Trophoblast cell (in vitro differentiated cells and primary cell): ENCODE results near the gene COMMD1.

Experiments used
- DNase-seq, 2 donors: peaks; one replicate each; pipeline ENCODE4 v3.0.0-alpha.2; 2016
- H2AFZ ChIP-seq: 2 replicates; pipeline ENCODE4 v1.6.1; 2013; ENCODE audit warnings: low read length, moderate library complexity, mild to moderate bottlenecking; ENCODE audit not compliant: insufficient read depth, poor library complexity
- H2AK5ac ChIP-seq: 2 replicates; pipeline ENCODE4 v1.6.1; 2013; ENCODE audit warnings: mild to moderate bottlenecking, low read length
- H2BK120ac ChIP-seq: 2 replicates; pipeline ENCODE4 v1.6.1; 2013; ENCODE audit warnings: low read length, mild to moderate bottlenecking, moderate library complexity; ENCODE audit not compliant: insufficient read depth, poor library complexity
- H2BK12ac ChIP-seq: 2 replicates; pipeline ENCODE4 v1.6.1; 2013; ENCODE audit warnings: mild to moderate bottlenecking, low read length, moderate library complexity
- H2BK5ac ChIP-seq: 2 replicates; pipeline ENCODE4 v1.6.1; 2013; ENCODE audit warnings: low read length, low read depth, moderate library complexity, mild to moderate bottlenecking; ENCODE audit not compliant: poor library complexity
- H3K14ac ChIP-seq: 2 replicates; pipeline ENCODE4 v1.6.1; 2013; ENCODE audit warnings: mild to moderate bottlenecking, low read length
- H3K18ac ChIP-seq: 2 replicates; pipeline ENCODE4 v1.6.1; 2013; ENCODE audit warnings: mild to moderate bottlenecking, low read length
- H3K23ac ChIP-seq: 2 replicates; pipeline ENCODE4 v1.6.1; 2013; ENCODE audit warnings: low read length
- H3K27ac ChIP-seq: 2 replicates; pipeline ENCODE4 v1.5.1; 2013; ENCODE audit warnings: low read depth, mild to moderate bottlenecking, inconsistent platforms, low read length, moderate library complexity
- H3K27me3 ChIP-seq: 2 replicates; pipeline ENCODE4 v1.6.1; 2013; ENCODE audit warnings: inconsistent platforms, mild to moderate bottlenecking, low read length, moderate library complexity; ENCODE audit not compliant: insufficient read depth
- H3K36me3 ChIP-seq, 2 experiments: 1 replicate in 1 of 2; 2 replicates in 1 of 2; pipeline ENCODE4 v1.6.1; 2013; ENCODE audit warnings: low read length in 2 of 2, mild to moderate bottlenecking in 2 of 2, moderate library complexity in 1 of 2; ENCODE audit not compliant: insufficient read depth in 2 of 2, control insufficient read depth in 1 of 2
- H3K4ac ChIP-seq: 2 replicates; pipeline ENCODE4 v1.6.1; 2013; ENCODE audit warnings: low read depth, mild to moderate bottlenecking, low read length, moderate library complexity
- H3K4me1 ChIP-seq, 2 experiments: 1 replicate in 1 of 2; 2 replicates in 1 of 2; pipeline ENCODE4 v1.6.1; 2013; ENCODE audit warnings: low read length in 2 of 2, mild to moderate bottlenecking in 2 of 2, moderate library complexity in 1 of 2; ENCODE audit not compliant: insufficient read depth in 2 of 2, control insufficient read depth in 1 of 2
- H3K4me2 ChIP-seq: 2 replicates; pipeline ENCODE4 v1.6.1; 2013; ENCODE audit warnings: inconsistent platforms, mild to moderate bottlenecking, low read length, moderate library complexity
- H3K4me3 ChIP-seq: 2 replicates; pipeline ENCODE4 v1.5.1; 2013; ENCODE audit warnings: mild to moderate bottlenecking, low read depth, low read length, inconsistent platforms
- H3K79me1 ChIP-seq: one replicate; pipeline ENCODE4 v1.6.1; 2013; ENCODE audit warnings: low read length
- H3K79me2 ChIP-seq: 2 replicates; pipeline ENCODE4 v1.6.1; 2013; ENCODE audit warnings: low read length, mild to moderate bottlenecking; ENCODE audit not compliant: control insufficient read depth, insufficient read depth, poor library complexity
- H3K9ac ChIP-seq: 2 replicates; pipeline ENCODE4 v1.6.1; 2013; ENCODE audit warnings: mild to moderate bottlenecking, low read length
- H3K9me3 ChIP-seq: 2 replicates; pipeline ENCODE4 v1.6.1; 2013; ENCODE audit warnings: low read depth, mild to moderate bottlenecking, control low read depth, inconsistent platforms, low read length; ENCODE audit not compliant: insufficient read depth
- H4K12ac ChIP-seq: 2 replicates; pipeline ENCODE4 v1.6.1; 2013; ENCODE audit warnings: low read depth, mild to moderate bottlenecking, low read length, moderate library complexity
- H4K8ac ChIP-seq: 2 replicates; pipeline ENCODE4 v1.6.1; 2013; ENCODE audit warnings: low read depth, mild to moderate bottlenecking, low read length, moderate library complexity
- H4K91ac ChIP-seq: one replicate; pipeline ENCODE4 v1.6.1; 2013; ENCODE audit warnings: low read depth, mild to moderate bottlenecking, low read length, moderate library complexity
- WGBS: extraction: QIAGEN DNeasy Blood & Tissue Kit; methylation state at CpG from one replicate; pipeline ENCODE4 v1.1.7; 2013; ENCODE audit warnings: missing lambda C conversion rate; ENCODE audit not compliant: insufficient read length, insufficient coverage; ENCODE audit errors: extremely low coverage; 5-methylcytosine and 5-hydroxymethylcytosine counted together

COMMD1 gene

DNA sequence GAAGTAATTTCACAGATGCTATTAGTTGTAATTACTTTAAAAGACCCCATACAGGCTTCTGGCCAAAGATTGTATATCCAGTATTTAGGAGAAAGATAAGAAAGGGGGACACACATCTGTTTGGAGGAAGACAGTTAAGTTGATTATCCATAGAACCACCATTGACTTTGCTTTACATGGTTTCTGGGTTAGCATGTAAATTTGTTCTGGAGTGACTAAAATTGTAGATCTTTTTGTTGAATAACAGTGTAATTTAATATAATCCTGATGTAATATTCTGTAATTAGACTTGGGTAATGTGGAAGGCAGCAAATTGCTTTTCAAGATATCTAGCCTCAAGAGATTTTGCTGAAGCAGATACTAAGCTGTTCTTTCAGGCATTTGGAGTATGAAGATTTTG is 17.2 kb downstream of the COMMD1 start:
- no peaks in the 10 kb centered on the region for H3K4me1 ChIP-seq
- H3K4me3 ChIP-seq: no peak overlapping the region
- peaks cover 3% of the 10 kb centered on the region for H3K9me3 ChIP-seq
- H3K79me2 ChIP-seq: no peaks in the 10 kb centered on the region
- no peak overlapping the region for H2BK12ac ChIP-seq
- H2AFZ ChIP-seq: no peak overlapping the region
- no peak overlapping the region for H3K23ac ChIP-seq
- DNase-seq: no peak
- no peak overlapping the region for H2AK5ac ChIP-seq
- H2BK120ac ChIP-seq: no peak overlapping the region
- no peak overlapping the region for H3K9ac ChIP-seq
- H2BK5ac ChIP-seq: no peak overlapping the region
- no peak overlapping the region for H3K14ac ChIP-seq
- H3K27me3 ChIP-seq: no peaks in the 10 kb centered on the region
- no peaks in the 10 kb centered on the region for H3K36me3 ChIP-seq
- no peak overlapping the region for H3K4ac ChIP-seq
- H4K12ac ChIP-seq: no peak overlapping the region
- no peak overlapping the region for H4K91ac ChIP-seq
- no peaks in the 10 kb centered on the region for H3K79me1 ChIP-seq
- no peak overlapping the region for H4K8ac ChIP-seq
- no peak overlapping the region for H3K4me2 ChIP-seq
- H3K27ac ChIP-seq: no peak overlapping the region
- no peak overlapping the region for H3K18ac ChIP-seq

DNA sequence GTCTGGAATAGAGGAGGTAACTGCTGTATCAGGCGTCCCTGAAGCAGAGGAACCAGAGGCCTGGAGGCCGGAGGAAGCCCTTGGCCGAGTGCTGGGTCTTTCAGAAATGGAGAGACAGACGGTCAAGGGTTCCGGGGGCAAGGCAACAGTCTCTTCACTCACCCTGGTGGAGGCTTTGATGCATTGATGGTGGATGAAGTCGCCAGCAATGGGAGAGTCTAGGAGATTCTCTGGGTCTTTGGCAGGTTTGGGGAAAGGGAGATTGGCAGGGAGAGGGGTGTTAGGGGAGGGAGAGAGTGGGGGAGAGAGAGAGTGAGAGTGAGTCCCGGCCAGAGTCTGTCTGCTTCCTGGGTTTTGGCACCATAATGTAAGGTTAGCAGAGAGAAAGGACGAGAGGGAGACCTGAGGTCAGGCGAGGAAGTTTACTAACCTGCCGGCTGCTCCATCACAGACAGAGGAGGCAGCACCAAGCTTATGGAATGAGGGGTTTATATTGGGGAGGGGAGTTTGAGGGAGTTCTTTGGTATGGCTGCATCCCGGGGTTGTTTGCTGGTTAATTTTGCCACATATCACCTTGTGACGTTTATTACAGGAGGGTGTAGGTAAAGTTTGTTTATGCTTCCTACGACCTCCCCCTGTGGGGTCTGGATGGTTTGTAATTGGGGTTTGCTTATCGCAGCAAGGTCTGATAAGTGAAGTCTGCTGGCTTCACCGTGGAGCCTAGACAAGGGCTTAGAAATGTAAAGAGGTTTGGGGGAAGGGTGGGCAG is 19.6 kb downstream of the COMMD1 start:
- Histone ChIP-seq H2BK5ac (no peak overlapping the region), H4K8ac (no peak overlapping the region), H4K91ac (no peak overlapping the region), H3K4me1 (no peaks in the 10 kb centered on the region), H3K4me2 (no peak overlapping the region), H3K4ac (no peak overlapping the region), H3K79me2 (no peaks in the 10 kb centered on the region), H3K23ac (no peak overlapping the region), H3K14ac (no peak overlapping the region), H3K9ac (peak overlapping the region; percentile 33), H4K12ac (no peak overlapping the region), H3K36me3 (no peaks in the 10 kb centered on the region), H3K18ac (no peak overlapping the region), H3K27ac (no peak overlapping the region), H3K4me3 (no peak overlapping the region), H3K79me1 (no peaks in the 10 kb centered on the region), H2BK120ac (no peak overlapping the region), H3K27me3 (no peaks in the 10 kb centered on the region), H3K9me3 (peaks cover 3% of the 10 kb centered on the region), H2BK12ac (no peak overlapping the region), H2AFZ (no peak overlapping the region), H2AK5ac (no peak overlapping the region)
- WGBS: no CpG with 5 or more reads among the region's 15 CpGs
- no peak for DNase-seq

DNA sequence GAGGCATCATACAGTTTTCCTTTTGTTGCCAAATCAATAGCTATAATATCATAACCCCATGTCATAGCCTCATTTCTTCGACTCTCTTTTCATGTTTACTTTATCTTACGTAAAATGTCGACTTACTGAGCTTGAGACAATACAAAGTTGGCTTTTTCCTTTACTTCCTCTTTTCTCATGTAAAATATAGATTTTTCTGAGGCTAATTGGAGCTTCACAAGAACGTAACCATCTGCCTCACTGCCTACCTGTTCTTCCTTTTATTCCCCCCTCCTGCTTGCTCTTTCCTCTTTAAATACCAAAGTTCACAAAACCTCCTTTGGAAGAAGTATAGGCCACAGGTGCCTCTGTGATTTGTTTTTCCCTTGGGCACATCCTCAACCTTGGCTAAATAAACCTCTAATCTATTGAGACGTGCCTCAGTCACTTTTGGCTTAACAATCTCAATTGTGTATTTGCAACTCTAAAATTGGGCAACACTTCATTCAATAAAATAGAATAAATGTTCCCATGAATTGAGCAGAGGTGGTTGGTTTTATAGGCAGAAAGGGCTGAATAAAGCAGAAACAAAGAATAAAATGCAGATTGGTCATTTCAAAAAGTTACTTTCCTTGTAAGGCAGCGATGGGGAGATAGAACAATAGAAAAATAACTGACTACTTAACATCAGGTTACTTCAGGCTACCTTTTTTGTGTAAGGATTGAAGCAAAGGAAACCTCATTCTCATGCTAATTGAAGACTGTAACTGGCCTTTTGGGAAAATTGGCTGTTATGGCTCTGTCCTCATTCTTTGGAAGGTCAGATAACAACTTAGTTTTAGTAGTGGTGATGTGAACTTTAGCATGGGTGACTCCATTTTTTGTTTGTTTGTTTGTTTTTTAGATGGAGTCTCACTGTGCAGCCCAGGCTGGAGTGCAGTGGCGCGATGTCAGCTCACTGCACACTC is 21.3 kb downstream of the COMMD1 start:
- Histone ChIP-seq H3K4me1 (no peaks in the 10 kb centered on the region), H3K23ac (no peak overlapping the region), H3K9me3 (peaks cover 3% of the 10 kb centered on the region), H2AK5ac (no peak overlapping the region), H3K18ac (no peak overlapping the region), H3K4me3 (no peak overlapping the region), H2BK5ac (no peak overlapping the region), H2BK120ac (no peak overlapping the region), H3K9ac (no peak overlapping the region), H2BK12ac (no peak overlapping the region), H2AFZ (no peak overlapping the region), H4K8ac (no peak overlapping the region), H3K36me3 (no peaks in the 10 kb centered on the region), H3K4ac (no peak overlapping the region), H3K14ac (no peak overlapping the region), H4K91ac (no peak overlapping the region), H3K79me2 (no peaks in the 10 kb centered on the region), H3K4me2 (no peak overlapping the region), H3K79me1 (no peaks in the 10 kb centered on the region), H4K12ac (no peak overlapping the region), H3K27ac (no peak overlapping the region), H3K27me3 (no peaks in the 10 kb centered on the region)
- no peak for DNase-seq
- no CpG with 5 or more reads among the region's 8 CpGs for WGBS

DNA sequence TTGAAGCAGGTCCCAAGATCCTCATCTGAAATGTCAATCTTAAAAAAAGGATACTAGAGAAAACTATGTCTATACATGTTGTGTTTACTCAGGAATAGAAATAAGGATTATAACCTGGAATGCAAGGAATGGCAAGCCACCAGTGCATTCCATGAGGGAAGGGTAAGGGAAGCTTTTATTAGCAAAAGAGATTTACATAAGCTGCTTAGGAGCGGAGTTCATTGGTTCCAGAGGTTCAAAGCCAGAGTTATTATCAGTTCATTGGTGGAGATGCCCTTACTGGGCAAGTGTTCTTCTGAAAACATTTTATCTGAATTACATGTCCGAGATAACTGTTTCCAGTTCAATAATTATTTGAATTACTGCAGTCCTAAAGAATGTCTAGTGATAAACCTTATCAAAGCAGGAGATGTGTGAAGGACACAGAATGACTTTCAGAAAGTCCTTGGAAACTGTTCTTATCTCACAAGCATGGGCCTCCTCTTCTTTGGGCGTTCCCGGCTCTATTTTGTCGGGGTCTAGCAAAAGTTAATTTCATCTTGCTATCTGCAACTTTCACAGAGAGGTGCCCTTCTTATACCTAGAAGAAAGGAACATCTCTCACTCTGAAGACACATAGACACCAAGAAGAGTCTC is 23.5 kb downstream of the COMMD1 start:
- Histone ChIP-seq H2AK5ac (no peak overlapping the region), H3K27me3 (no peaks in the 10 kb centered on the region), H2BK12ac (no peak overlapping the region), H3K27ac (no peak overlapping the region), H3K4me2 (no peak overlapping the region), H3K79me1 (no peaks in the 10 kb centered on the region), H3K18ac (no peak overlapping the region), H2BK5ac (no peak overlapping the region), H2AFZ (no peak overlapping the region), H3K14ac (no peak overlapping the region), H3K79me2 (no peaks in the 10 kb centered on the region), H3K4me1 (no peaks in the 10 kb centered on the region), H3K23ac (no peak overlapping the region), H4K8ac (no peak overlapping the region), H2BK120ac (no peak overlapping the region), H4K91ac (no peak overlapping the region), H3K9me3 (peaks cover 10% of the 10 kb centered on the region), H3K4ac (no peak overlapping the region), H3K4me3 (no peak overlapping the region), H4K12ac (no peak overlapping the region), H3K36me3 (no peaks in the 10 kb centered on the region), H3K9ac (no peak overlapping the region)
- DNase-seq: peak in 1 of 2 donors; percentile 17
- WGBS: no CpG with 5 or more reads among the region's 5 CpGs
